ENCODE results near the gene CADPS2.
"Not testable (repeated sequence)": the region's sequence is repeated elsewhere in the genome, so short reads cannot be mapped to it uniquely, and the experiment has no call there.

Gene CADPS2

GRCh38 chr7:122842971-122843370 lies 43.3 kb downstream of the CADPS2 start:
- Histone ChIP-seq H2AK5ac (ENCODE audit: low read length, severe bottlenecking) (no peak overlapping the region), H3K18ac (ENCODE audit: low read depth in 1 of 2, low read length in 2 of 2) (no peak overlapping the region), H3K79me1 (replicated peaks; ENCODE audit: low read length, poor library complexity, severe bottlenecking) (no peaks in the 10 kb centered on the region), H3K23ac (ENCODE audit: low read length in 2 of 2) (no peak overlapping the region), H2AFZ (ENCODE audit: low read depth, low read length) (no peak overlapping the region), H4K8ac (ENCODE audit: low read length) (no peak overlapping the region), H3K9me3 (ENCODE audit: control insufficient read depth, low read length) (no peaks in the 10 kb centered on the region), H3K4me2 (ENCODE audit: low read length, poor library complexity, severe bottlenecking) (no peak overlapping the region), H2BK120ac (ENCODE audit: low read depth, low read length) (no peak overlapping the region), H3K4ac (ENCODE audit: low read depth in 1 of 2, low read length in 2 of 2) (no peak overlapping the region), H2BK5ac (ENCODE audit: low read depth, low read length, poor library complexity, severe bottlenecking) (no peak overlapping the region), H3K4me3 (ENCODE audit: insufficient read depth in 1 of 2, low read depth in 1 of 2, low read length in 2 of 2) (no peak overlapping the region), H2BK12ac (ENCODE audit: low read length in 2 of 2) (no peak overlapping the region), H3K4me1 (ENCODE audit: control insufficient read depth, insufficient read depth, low read depth, low read length) (no peaks in the 10 kb centered on the region), H3K9ac (ENCODE audit: low read length) (no peak overlapping the region), H3K27me3 (ENCODE audit: control insufficient read depth in 1 of 2, insufficient read depth in 1 of 2, low read length in 2 of 2) (no peaks in the 10 kb centered on the region), H4K91ac (ENCODE audit: low read length) (no peak overlapping the region), H3K14ac (ENCODE audit: low read length in 2 of 2) (no peak overlapping the region), H3K27ac (ENCODE audit: low read length, poor library complexity, severe bottlenecking) (no peak overlapping the region), H2BK15ac (ENCODE audit: low read depth, poor library complexity, severe bottlenecking) (no peak overlapping the region), H3K36me3 (ENCODE audit: control insufficient read depth in 1 of 2, insufficient read depth in 2 of 2, low read depth in 1 of 2, low read length in 2 of 2) (no peaks in the 10 kb centered on the region)
- DNase-seq = no peak
- no CpG with 5 or more reads among the region's 1 CpG for WGBS

- not testable (repeated sequence) for H3K27ac ChIP-seq (ENCODE audit: low read length, poor library complexity, severe bottlenecking); H3K36me3 ChIP-seq (ENCODE audit: control insufficient read depth in 1 of 2, insufficient read depth in 2 of 2, low read depth in 1 of 2, low read length in 2 of 2); H3K14ac ChIP-seq (ENCODE audit: low read length in 2 of 2); H4K91ac ChIP-seq (ENCODE audit: low read length); H2BK15ac ChIP-seq (ENCODE audit: low read depth, poor library complexity, severe bottlenecking); H3K4me3 ChIP-seq (ENCODE audit: insufficient read depth in 1 of 2, low read depth in 1 of 2, low read length in 2 of 2); H2BK120ac ChIP-seq (ENCODE audit: low read depth, low read length); H3K18ac ChIP-seq (ENCODE audit: low read depth in 1 of 2, low read length in 2 of 2); H3K4me1 ChIP-seq (ENCODE audit: control insufficient read depth, insufficient read depth, low read depth, low read length); H2BK12ac ChIP-seq (ENCODE audit: low read length in 2 of 2); H2AK5ac ChIP-seq (ENCODE audit: low read length, severe bottlenecking); H4K8ac ChIP-seq (ENCODE audit: low read length); H3K27me3 ChIP-seq (ENCODE audit: control insufficient read depth in 1 of 2, insufficient read depth in 1 of 2, low read length in 2 of 2); DNase-seq; H3K9ac ChIP-seq (ENCODE audit: low read length); H3K4me2 ChIP-seq (ENCODE audit: low read length, poor library complexity, severe bottlenecking); H3K9me3 ChIP-seq (ENCODE audit: control insufficient read depth, low read length); H2BK5ac ChIP-seq (ENCODE audit: low read depth, low read length, poor library complexity, severe bottlenecking); H3K4ac ChIP-seq (ENCODE audit: low read depth in 1 of 2, low read length in 2 of 2); H3K79me1 ChIP-seq (replicated peaks; ENCODE audit: low read length, poor library complexity, severe bottlenecking); H2AFZ ChIP-seq (ENCODE audit: low read depth, low read length); H3K23ac ChIP-seq (ENCODE audit: low read length in 2 of 2)
- WGBS = 88% methylated on average over 2 of the region's 2 CpGs
These were observed 50.0 kb downstream of the CADPS2 start for GRCh38 chr7:122836286-122836685.

- WGBS = 43% methylated on average over 9 of the region's 9 CpGs
These were observed 51.7 kb downstream of the CADPS2 start for GRCh38 chr7:122834571-122834942.

GRCh38 chr7:122833888-122834570 lies 52.2 kb downstream of the CADPS2 start:
- Histone ChIP-seq H3K36me3 (ENCODE audit: control insufficient read depth in 1 of 2, insufficient read depth in 2 of 2, low read depth in 1 of 2, low read length in 2 of 2) (no peaks in the 10 kb centered on the region), H2BK5ac (ENCODE audit: low read depth, low read length, poor library complexity, severe bottlenecking) (no peak overlapping the region), H3K4me1 (ENCODE audit: control insufficient read depth, insufficient read depth, low read depth, low read length) (no peaks in the 10 kb centered on the region), H3K9ac (ENCODE audit: low read length) (no peak overlapping the region), H2AK5ac (ENCODE audit: low read length, severe bottlenecking) (no peak overlapping the region), H3K18ac (ENCODE audit: low read depth in 1 of 2, low read length in 2 of 2) (no peak overlapping the region), H2BK15ac (ENCODE audit: low read depth, poor library complexity, severe bottlenecking) (no peak overlapping the region), H3K79me1 (replicated peaks; ENCODE audit: low read length, poor library complexity, severe bottlenecking) (no peaks in the 10 kb centered on the region), H3K27ac (ENCODE audit: low read length, poor library complexity, severe bottlenecking) (no peak overlapping the region), H2BK12ac (ENCODE audit: low read length in 2 of 2) (no peak overlapping the region), H3K9me3 (ENCODE audit: control insufficient read depth, low read length) (no peaks in the 10 kb centered on the region), H2AFZ (ENCODE audit: low read depth, low read length) (no peak overlapping the region), H3K27me3 (ENCODE audit: control insufficient read depth in 1 of 2, insufficient read depth in 1 of 2, low read length in 2 of 2) (no peaks in the 10 kb centered on the region), H3K4me3 (ENCODE audit: insufficient read depth in 1 of 2, low read depth in 1 of 2, low read length in 2 of 2) (no peak overlapping the region), H3K4me2 (ENCODE audit: low read length, poor library complexity, severe bottlenecking) (no peak overlapping the region), H4K8ac (ENCODE audit: low read length) (no peak overlapping the region), H4K91ac (ENCODE audit: low read length) (no peak overlapping the region), H3K23ac (ENCODE audit: low read length in 2 of 2) (no peak overlapping the region), H2BK120ac (ENCODE audit: low read depth, low read length) (no peak overlapping the region), H3K4ac (ENCODE audit: low read depth in 1 of 2, low read length in 2 of 2) (no peak overlapping the region), H3K14ac (ENCODE audit: low read length in 2 of 2) (no peak overlapping the region)
- 94% methylated on average over 10 of the region's 10 CpGs for WGBS
- no peak for DNase-seq

More at GRCh38 chr7:122834571-122834942, 51.7 kb downstream of the CADPS2 start:
- H2BK12ac ChIP-seq (ENCODE audit: low read length in 2 of 2); H2BK5ac ChIP-seq (ENCODE audit: low read depth, low read length, poor library complexity, severe bottlenecking); H3K23ac ChIP-seq (ENCODE audit: low read length in 2 of 2); H3K27me3 ChIP-seq (ENCODE audit: control insufficient read depth in 1 of 2, insufficient read depth in 1 of 2, low read length in 2 of 2); H2AFZ ChIP-seq (ENCODE audit: low read depth, low read length); H3K14ac ChIP-seq (ENCODE audit: low read length in 2 of 2); H2BK120ac ChIP-seq (ENCODE audit: low read depth, low read length); H2AK5ac ChIP-seq (ENCODE audit: low read length, severe bottlenecking); H3K4ac ChIP-seq (ENCODE audit: low read depth in 1 of 2, low read length in 2 of 2); H3K36me3 ChIP-seq (ENCODE audit: control insufficient read depth in 1 of 2, insufficient read depth in 2 of 2, low read depth in 1 of 2, low read length in 2 of 2); H3K9ac ChIP-seq (ENCODE audit: low read length); H3K27ac ChIP-seq (ENCODE audit: low read length, poor library complexity, severe bottlenecking); DNase-seq; H3K4me2 ChIP-seq (ENCODE audit: low read length, poor library complexity, severe bottlenecking); H3K4me3 ChIP-seq (ENCODE audit: insufficient read depth in 1 of 2, low read depth in 1 of 2, low read length in 2 of 2); H3K9me3 ChIP-seq (ENCODE audit: control insufficient read depth, low read length); H4K91ac ChIP-seq (ENCODE audit: low read length); H3K79me1 ChIP-seq (replicated peaks; ENCODE audit: low read length, poor library complexity, severe bottlenecking); H3K4me1 ChIP-seq (ENCODE audit: control insufficient read depth, insufficient read depth, low read depth, low read length); H4K8ac ChIP-seq (ENCODE audit: low read length); H2BK15ac ChIP-seq (ENCODE audit: low read depth, poor library complexity, severe bottlenecking); H3K18ac ChIP-seq (ENCODE audit: low read depth in 1 of 2, low read length in 2 of 2): not testable (repeated sequence)

Data from mesenchymal stem cell (in vitro differentiated cells and primary cell).